Sciatic nerve (tissue), 2 donors: ENCODE results near the gene SPATA31E1. TPM values are rescaled to one million over a fixed set of nuclear protein-coding genes. Genes with fewer than 3 reads are reported as not detected.

Experiments
- ATAC-seq: fragments of 200-7000 bp; cut with Tn5 transposase; one replicate; pipeline ENCODE4 v1.9.1; 2020; ENCODE audit warnings: mild to moderate bottlenecking, moderate library complexity
- DNase-seq: peaks from one replicate; pipeline ENCODE4 v3.0.0-alpha.2; 2020; ENCODE audit warnings: low spot score
- intact Hi-C: fragments of 100-400 bp; cut with DNase I; formaldehyde crosslinking; loops from one replicate; pipeline ENCODE4 v1.14.2; 2022
- total RNA-seq: library from RNA; stranded (reverse); fragmentation: NEBNext Ultra II Directional; extraction: Animal tissue kit (Norgen Biotek cat#: 25700); gene quantifications from one replicate; pipeline ENCODE4 v1.2.1, GENCODE V29; 2021
- donor health status: DM: no; HTN: no; CAD: no.
- donor health status: DM: no; HTN: no; CAD: no.

SPATA31E1 gene
- total RNA-seq, 1 donor from 2014 or later: not detected

DNA sequence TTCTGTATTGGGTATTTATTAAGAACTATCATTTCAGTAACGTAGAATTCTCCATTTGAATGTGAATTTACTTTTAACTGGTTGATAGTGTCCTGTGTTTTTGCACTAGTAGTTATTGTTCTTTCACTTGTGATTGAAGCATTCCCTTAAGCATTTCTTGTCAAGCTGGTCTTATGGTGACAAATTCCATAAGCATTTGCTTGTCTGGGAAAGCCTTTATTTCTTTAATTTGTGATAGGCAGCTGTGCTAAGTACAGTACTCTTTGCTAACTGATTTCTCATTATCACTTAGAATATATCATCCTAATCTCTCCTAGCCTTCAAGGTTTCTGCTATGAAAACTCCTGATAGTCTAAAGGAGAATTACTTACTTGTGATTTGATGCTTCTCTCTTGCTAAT is 21.3 kb upstream of the SPATA31E1 start:
- intact Hi-C loops: no loop called here
- no peak for ATAC-seq
- no peak for DNase-seq

DNA sequence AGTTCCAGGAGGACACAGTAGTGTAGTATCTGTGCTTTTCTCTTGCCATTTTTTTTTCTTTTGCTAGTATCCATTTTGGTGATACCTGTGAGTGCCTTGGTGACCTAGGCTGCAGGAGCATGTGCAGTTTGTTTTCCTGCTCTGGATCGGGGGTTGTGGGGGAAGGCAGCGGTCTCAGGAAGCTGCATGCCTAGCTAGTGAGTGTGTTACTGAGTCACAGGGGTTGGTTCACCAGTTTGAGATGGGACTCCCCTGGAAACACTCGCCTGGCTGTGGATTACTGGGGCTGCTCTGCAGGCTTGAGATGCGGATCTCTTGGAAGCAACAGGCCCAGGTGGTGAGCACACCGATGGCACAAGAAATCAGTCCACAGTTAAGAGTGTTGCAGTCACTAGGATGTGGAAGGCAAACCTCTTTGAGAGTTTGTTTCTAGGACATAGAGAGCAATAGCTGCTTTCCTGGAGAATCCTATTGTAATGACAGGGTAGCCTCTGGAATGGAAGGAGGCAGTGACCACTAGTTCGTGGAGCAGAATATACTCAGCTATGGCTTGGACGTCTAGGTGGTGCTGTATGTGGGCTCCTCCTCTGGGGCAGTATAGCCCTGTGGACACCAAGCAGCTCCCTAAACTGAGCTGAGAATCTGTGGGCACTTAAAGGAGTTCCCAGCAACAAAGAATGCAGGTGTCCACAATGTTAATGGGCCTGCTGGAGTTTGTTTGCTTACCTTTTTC is 20.0 kb upstream of the SPATA31E1 start:
- ATAC-seq (no peak), DNase-seq (no peak)
- intact Hi-C loops: no loop called here

DNA sequence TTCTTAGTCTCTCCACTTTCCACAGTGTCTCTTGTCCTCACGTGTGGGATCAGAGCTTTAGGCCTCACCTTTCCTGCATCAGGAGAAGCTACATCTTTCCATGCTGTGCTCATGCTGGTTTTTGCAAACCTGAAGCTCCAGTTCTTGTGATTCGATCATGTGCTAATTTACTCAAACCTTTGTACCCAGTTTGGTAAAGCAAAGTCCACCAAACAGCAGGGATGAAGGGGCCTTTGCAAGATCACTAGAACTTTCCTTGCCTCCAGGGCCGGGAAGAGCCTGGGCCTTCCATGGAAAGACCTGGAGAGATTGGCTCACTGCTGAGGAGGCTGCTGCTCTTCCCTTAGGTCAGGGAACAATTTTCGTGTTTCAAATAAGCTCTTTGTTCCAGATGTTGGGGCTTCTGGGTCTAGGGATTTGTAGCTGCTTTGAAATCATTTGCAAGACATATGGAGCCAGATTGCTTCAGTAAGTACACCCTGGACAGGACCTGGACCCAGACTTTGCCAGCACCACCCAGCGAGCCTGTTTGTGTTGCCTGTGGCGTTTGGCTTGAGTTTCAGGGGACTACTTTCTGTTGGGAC is 18.7 kb upstream of the SPATA31E1 start:
- ATAC-seq: no peak
- DNase-seq: no peak
- intact Hi-C loops: no loop called here

DNA sequence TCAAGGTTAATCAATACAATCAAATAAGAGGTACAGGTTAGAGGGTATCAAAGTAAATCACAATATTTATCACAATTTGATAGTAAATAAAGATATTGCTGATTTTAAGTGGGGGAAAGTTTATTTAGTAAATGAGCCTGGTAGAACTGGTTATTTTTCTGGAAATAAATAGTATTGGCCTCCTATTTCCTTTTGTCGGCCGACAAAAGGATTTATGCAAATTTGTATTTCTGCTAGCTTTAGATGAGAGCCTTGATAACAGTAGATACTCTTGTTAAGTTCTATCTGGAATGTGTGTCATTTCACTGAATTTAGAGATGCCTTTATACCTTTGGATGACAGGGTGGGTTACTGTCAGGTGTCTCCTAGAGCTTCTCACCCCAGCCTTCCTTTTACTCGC is 17.8 kb upstream of the SPATA31E1 start:
- ATAC-seq: no peak
- intact Hi-C loops: no loop called here
- no peak for DNase-seq

DNA sequence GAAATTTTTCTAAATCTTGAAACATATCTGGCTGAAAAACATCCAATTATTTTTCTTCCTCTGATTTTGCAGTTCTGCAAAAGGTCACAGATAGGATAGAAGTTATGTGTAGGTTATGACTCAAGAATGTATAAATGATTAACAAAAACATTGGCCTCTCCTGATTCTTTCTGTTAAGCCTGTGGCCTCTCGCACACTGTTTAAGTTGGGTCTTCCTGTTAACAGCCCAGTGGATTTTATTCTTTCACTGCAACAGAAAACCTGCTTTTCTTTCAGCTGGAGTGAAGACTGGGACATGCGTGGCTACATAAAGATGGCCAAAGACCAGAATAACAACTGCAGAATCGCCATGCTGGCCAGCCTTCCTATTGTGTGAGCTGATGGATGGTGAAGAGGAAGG is 17.1 kb upstream of the SPATA31E1 start:
- ATAC-seq (no peak), DNase-seq (no peak)
- intact Hi-C loops: no loop called here

DNA sequence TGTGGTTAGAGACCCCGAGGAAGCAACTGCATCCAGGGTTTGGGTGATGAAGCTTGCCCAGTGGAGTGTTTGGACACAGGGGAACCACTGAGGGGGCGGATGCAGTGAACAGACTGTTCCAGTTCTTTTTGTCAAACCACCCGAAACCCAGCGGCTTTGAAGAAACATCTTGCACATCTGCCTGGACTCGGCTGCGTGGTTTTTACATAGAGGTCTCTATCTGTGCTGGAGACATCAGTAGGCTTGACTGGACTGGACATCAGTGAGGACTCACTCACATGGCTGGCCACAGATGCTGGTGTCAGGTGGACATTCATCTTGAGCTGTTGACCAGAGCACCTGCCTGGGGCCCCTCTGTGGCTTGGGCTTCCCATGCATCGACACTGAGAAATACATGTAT is 15.3 kb upstream of the SPATA31E1 start:
- intact Hi-C loops: no loop called here
- no peak for ATAC-seq
- no peak for DNase-seq

DNA sequence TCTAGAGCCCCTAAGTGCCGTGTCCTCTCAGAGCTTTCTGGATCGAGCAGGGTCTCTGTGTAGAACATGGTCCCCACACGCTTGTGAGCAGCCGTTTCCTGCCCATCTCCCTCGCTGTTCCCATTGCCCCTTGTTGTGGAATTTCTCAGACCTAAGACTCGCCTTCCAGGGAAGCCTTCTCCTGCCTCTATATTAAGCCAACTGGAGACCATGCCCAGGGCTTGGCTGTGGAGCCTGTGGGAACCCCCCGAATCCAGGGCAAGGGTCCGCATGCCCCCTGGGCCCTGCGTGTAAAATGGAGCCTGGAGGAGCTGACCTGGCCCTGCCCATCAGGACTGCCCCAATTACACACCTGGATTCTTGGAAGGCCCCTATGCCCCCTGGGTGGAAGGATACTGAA is 14.5 kb upstream of the SPATA31E1 start:
- ATAC-seq (no peak), DNase-seq (no peak)
- intact Hi-C loops: no loop called here

DNA sequence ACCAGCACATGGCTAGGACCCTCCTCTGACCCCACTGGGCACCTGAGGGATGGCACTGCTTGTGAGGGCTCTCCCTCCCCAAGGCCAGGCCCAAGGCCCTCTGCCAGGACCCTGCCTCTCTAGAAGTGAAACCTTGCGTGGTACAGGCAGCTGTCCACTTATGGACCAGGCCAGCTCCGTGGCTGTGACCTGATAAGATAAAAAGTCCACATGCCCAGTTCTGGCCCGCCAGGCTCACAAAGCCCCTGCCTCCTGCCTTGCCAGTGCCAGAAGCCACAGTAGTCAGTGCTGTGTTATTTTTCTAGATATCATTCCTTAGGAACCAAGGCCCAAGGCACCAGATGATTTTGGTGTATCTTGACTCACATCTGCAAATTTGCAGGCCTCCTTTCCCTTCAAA is 14.0 kb upstream of the SPATA31E1 start:
- intact Hi-C loops: no loop called here
- DNase-seq: no peak

GRCh38 chr9:87869082-87869481 is 13.6 kb upstream of the SPATA31E1 start:
- ATAC-seq (no peak), DNase-seq (no peak)
- intact Hi-C loops: no loop called here

More for the DNA sequence above, 14.0 kb upstream of the SPATA31E1 start:
- no peak for ATAC-seq

DNA sequence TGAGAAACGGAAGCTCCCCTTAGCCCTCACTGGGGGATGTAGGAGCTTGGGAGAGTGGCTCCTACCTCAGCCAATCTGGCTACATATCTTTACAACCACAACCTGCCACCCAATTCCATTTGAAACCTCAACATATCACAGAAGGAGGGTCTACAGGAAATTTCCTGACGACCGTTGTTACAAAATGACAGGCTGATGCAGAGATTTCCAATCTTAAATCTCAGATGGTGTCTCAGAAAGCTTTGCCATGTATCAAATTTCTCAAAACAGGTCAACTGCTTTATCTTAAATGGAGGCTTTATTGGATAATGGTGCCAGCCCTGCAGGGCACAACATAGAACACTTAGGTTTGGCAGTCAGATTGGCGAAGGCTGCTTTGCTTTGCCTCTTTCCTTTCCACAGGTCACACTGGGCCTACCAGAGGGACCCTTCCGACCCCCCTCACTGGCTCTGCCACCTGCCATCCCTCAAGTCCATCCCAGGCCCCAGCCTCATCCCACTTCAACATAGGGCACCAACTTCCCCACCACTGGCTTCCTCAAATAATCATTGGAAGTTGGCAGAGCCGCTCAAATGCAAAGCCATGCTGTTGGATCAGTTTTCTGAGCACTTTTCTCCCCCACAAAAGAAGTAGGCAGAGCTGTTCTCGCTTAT is 11.1 kb upstream of the SPATA31E1 start:
- ATAC-seq (no peak), DNase-seq (no peak)
- intact Hi-C loops: no loop called here

DNA sequence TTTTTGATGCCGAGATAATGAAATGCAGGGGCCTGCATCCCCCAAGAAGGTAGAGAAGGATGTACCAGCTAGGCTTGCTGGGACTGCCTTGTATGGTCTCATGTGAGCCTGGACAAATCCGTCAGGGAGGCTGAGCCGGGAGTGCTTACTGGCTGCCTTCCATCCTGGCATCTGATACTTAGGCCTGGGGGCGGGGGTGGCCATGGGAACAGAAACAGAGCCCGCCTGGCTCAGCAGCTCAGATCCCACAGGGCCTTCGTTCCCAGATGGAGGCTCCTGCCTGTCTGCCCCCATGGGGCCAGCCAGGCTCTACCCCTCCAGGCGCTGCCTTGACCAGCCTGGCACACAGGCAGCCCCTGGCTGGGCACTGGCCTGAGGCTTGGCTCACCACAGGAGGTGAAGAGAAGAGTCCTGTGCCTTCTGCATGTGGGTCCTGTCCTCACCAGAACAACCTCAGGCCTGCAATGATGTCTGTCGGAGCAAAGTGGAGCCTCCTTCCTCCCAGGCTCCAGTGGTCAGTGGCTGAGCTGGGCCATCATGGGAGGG is 10.5 kb upstream of the SPATA31E1 start:
- no peak for DNase-seq
- no peak for ATAC-seq
- intact Hi-C loops: no loop called here

GRCh38 chr9:87873607-87874303 is 8.9 kb upstream of the SPATA31E1 start:
- intact Hi-C loops: no loop called here
- DNase-seq (no peak), ATAC-seq (no peak)

- intact Hi-C loops: no loop called here
- no peak for ATAC-seq
- no peak for DNase-seq
Observed at GRCh38 chr9:87874304-87874623, 8.4 kb upstream of the SPATA31E1 start.

DNA sequence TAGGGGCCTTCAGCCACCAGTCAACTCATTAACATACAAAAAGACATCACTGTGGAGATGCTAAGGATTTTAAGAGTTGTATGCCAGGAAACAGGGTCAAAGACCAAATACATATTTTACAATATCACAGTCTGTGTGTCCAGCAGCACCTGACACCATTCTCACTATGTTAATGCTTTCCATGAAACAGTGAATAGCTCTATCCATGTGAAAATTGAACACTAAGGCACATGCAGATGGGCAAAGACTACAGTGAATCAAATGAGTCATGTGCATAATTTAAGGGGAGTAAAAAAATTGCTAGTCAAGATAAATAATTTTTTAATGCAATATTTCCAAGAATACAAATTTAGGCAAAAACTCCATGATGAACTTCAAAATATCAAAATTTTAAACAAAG is 7.6 kb upstream of the SPATA31E1 start:
- DNase-seq (no peak), ATAC-seq (no peak)
- intact Hi-C loops: no loop called here

GRCh38 chr9:87875831-87876545 is 6.7 kb upstream of the SPATA31E1 start:
- DNase-seq: no peak
- ATAC-seq: no peak
- intact Hi-C loops: no loop called here

- intact Hi-C loops: no loop called here
- no peak for DNase-seq
- ATAC-seq: no peak
Observed at GRCh38 chr9:87876708-87877107, 6.0 kb upstream of the SPATA31E1 start.

DNA sequence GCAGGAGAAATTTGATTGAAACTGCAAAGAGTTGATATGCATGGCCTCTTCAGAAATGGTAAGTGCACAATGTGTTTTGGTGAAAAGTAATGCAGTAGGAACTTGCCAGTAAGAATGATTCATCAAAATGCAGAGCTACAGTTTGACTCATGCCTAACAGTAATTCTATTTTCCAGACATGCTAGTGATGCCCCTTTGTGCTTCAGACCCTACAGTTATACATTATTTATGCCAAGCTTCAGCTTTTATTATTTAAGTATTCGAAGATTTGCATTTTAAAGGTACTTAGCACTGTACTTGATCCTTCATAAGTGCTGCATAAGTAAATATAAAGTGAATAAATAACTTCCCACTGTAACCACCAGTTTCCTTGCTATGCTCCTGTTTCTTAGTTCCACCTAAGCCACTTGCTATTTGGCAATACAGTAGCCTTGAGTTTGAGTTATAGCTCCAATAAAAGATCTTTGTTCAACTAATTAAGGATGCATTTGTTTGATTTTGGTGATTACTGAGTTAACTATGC is 3.6 kb upstream of the SPATA31E1 start:
- DNase-seq: no peak
- no peak for ATAC-seq
- intact Hi-C loops: no loop called here

- intact Hi-C loops: no loop called here
- DNase-seq: no peak
- ATAC-seq: no peak
Observed at GRCh38 chr9:87880116-87880515, 2.6 kb upstream of the SPATA31E1 start.

DNA sequence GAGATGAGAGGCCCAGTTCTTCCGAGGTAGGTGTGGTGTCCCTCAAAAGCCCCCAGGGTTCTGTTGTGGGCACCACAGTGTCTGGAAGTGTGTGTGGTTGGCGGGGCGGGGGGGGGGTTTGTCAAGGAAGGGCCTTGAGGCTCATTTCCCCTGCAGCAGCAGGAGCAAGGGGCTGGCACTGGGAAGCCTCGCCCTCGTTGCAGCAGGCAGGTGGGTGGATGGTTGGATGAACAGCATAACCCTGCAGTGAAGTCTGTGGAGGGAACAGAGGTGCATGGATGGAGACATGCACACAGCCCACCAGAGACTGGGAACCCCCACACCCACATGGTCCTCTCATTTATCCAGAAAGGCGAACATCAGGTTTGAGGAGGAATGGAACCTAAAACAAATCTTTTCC is 2.0 kb upstream of the SPATA31E1 start:
- intact Hi-C loops: no loop called here
- DNase-seq: no peak

More for the DNA sequence above, 2.0 kb upstream of the SPATA31E1 start:
- ATAC-seq: no peak
